ENCODE data around the gene RBPJ.

The RBPJ gene

DNA sequence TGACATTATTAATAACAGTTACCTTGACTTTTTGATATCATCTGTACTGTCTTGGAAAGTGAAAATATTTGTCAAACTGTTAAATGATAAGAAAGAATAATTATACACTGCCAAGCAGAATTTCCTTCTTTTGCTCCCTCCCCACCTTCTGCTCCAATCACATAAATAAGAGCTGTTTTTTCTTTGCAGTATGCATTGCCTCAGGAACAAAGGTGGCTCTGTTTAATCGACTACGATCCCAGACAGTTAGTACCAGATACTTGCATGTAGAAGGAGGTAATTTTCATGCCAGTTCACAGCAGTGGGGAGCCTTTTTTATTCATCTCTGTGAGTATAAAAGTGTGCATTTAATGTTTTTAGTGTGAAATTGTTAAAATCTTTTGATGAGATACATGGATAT is 103.3 kb downstream of the RBPJ start:
- DNase-seq = no peak

DNA sequence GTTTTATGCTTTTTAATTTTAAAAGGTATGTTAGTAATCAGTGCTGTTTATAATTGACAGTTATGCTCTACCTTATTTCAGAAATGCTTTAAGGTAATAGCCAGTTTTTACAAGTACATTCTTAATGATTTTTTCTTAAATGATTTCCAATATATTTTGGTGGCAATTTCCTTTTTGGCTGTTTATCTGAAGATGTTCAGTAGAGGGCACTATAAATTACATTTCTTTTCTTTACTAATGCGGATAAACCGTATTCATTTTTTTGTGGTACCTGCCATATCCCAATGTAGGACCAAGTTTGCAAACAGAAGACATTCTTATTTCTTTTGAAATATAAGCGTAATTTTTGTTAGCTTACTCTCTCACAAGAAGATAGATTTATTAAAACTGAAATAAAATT is 104.0 kb downstream of the RBPJ start:
- DNase-seq = no peak

DNA sequence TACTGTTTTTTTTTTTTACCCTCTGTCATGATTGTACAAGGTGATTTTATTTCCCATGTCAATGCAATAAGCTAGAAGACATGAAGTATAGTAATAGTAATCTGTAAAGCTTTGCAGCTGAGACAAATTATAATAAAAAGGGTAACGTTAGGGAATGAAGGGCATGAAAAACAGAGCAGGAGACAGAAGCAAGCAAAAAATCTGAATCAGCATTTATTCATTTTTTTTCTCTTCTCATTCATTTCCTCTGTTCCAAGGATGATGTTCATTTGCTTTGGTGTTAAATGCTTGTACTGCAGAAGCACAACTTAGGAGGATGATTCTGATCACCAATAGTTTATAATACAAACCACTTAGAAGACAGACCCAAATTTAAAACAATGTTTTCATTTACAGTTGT is 105.1 kb downstream of the RBPJ start:
- DNase-seq = no peak

DNA sequence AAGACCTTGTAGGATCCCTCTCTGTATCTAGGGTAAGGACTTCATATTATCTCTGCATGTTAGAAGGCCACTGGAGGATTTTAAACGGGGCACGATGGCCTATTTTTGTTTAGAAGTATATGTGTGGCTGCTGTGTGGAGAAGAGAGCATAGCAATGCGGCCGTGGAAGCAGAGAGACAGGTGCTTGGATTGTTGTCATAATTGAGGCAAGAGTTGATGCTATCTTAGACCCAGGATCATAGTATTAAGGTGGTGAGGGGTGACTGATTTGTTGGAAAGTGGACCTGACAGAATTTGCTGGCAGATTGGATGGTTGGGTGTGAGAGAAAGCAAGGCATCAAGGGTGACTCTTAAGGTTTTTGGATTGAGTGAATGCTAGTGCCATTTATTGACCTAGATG is 106.1 kb downstream of the RBPJ start:
- no peak for DNase-seq

DNA sequence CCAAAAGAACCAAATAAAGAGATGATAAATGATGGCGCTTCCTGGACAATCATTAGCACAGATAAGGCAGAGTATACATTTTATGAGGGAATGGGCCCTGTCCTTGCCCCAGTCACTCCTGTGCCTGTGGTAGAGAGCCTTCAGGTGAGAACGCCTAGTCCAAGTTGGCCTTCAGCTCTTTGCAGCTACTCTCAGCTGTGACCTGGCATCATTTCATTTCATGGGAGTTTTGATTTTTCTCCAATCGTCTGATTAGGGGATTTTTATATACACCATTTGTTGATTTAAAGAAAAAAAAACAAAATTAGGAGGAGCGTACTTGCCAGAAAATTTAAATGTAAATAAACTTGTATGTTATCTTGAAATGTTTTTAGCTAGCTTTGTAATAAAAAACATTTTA is 109.1 kb downstream of the RBPJ start:
- no peak for DNase-seq

DNA sequence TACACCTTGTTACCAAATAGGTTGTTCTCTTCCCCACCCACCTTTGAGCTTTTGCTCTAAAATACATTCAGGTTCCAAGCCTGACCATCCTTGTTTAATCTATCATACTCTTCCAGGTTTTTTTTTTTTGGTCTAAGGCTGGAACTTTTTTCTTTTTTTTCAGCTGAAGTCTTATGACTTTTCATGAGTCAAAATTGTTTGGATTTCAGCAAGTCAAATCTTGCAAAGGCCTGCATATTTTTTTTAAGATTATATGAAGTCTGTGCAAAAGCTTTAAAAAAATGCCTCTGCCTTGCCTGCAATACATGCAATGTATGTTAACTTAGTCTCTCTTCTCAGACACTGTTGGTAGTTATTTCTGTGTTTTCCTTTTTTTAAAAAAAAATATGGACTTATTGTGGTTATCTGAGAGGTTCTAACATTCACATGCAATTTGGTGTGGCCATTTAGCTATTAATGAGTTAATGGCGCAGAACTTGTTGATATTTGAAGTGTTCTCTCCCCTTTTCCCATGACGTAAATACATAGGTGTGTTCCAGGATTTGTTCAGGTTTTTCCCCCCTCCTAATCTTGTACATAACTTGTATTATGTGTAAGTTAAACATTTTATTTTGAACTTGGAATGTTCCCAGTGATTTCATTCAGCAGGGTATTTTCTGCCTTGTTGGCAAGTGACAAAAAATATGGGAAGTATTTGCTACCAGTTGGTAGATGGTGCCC is 110.8 kb downstream of the RBPJ start:
- DNase-seq = no peak

DNA sequence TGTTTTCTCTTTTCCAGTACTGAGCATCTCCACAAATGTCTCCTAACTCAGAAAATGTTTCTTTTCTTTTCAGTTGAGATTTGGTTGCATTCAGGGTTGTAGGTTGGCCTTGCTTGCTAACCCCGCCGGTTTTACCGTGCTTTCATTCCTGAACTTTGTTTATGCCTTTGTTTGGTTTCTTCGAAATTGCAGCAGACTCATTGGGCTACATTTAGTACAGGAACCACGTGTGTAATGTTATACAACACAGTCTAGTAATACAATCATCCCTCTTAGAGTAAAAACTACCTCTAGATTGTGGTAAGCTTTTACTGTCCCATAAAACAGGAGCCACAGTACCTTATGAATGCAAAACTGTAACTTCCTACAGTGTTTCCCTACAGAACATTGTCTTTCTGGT is 111.6 kb downstream of the RBPJ start:
- no peak for DNase-seq

DNA sequence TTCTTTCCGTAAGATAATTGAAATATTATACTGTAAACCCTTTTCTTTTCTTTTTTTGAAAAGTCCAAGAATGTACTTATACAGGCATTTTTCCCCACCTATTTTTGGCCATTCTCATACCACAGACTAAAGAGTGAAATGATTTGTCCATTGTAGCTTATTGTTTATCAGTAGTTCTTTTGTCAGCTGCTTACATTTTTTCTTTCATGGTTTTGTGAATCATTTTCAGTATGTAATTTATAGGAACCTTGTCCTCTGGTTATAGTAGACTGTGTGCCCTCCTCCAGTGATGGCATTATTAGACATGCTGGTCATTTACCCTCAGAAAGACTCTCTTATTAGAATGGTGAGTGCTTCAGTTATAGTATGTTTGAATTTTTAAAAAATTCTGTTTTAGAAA is 112.7 kb downstream of the RBPJ start:
- no peak for DNase-seq

DNA sequence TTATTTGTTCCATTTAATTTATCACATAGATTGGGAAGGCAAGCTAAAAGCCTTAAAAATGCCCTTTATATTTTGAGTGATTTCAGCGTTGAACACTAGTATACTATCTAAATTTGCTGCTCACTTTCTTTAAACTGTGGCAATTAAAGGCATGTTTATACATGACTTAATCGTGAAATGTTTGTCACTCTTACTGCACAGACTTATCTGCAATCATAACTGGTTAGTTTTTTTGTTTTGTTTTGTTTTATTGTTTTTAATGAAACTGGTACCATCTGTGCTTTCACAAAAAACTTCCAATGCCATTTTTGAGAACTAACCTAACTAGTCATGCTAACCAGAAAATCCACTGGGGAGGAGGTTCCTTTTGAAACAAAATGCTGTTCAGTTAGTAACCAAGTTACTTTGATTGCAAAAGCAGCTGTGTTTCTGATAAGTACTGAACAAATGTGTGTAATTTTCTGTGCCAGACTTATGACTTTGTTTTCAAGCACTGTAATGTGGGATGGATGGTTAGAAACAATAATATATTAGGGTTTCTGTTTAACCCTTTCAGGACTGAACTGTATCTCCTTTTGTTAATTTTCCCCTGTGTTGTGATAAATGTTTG is 113.3 kb downstream of the RBPJ start:
- DNase-seq = no peak

DNA sequence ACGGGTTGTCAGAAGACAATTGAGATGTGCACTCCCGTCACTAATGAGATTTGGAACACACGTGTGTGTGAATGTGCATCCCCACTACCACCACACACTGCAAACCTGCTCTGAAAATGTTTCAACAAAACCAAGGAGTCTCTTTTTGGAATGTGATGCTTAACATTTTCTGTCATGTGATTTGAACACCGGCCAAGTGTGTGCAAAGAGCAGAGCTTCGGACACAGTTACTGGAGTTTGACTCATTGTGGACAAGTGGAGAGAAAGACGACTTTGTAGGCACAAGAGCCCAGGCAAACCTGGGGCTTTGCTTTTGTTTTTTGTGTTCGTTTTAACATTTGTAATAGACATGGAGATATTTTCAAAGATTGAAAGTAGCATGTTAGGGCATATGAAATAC is 120.3 kb downstream of the RBPJ start:
- no peak for DNase-seq

DNA sequence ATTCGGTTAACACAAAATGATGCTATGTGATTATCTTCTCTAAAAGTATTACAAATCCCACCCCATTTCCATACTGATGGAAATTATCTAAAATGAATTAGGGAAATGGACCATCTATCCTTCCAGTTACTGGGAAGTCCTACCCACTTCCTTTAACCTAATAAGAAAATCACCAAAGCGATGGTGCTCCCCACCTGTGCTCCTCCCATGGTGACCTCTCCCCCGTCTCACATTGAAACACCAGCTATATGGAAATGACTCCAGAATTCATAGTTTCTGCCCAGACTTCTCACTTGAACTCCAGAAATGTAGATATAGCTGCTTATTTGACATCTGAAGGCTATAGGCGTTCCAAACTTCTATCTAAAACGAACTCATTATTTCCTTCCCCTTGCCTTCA is 121.0 kb downstream of the RBPJ start:
- DNase-seq = no peak

DNA sequence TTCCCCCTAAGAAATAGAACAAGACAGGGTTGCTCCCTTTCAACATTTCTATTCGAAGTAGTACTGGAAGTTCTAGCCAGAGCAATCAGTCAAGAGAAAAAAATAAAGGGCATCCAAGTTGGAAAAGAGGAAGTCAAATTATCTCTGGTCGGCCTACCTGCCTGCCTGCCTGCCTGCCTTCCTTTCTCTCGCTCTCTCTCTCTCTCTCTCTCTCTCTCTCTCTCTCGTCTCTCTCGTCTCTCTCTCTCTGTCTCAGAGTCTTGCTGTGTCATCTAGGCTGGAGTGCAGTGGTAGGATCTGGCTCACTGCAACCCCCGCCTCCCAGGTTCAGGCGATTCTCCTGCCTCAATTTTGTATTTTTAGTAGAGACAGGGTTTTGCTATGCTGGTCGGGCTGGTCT is 126.6 kb downstream of the RBPJ start:
- no peak for DNase-seq

DNA sequence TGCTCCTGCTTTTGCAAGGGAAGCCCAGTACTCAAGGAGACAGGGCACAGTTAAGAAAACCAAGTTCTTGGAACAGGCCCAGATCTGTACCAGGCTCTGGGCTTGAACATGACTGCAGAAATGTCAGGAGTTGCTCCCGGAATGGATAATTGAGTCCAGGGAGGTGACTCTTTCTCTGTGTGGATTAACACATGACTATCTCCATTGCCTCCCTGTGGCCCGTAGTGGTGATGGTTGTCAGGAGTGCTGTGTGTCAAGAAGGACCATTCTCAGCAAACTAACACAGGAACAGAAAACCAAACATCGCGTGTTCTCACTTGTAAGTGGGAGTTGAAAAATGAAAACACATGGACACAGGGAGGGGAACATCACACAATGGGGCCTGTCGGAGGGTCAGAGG is 129.6 kb downstream of the RBPJ start:
- no peak for DNase-seq

DNA sequence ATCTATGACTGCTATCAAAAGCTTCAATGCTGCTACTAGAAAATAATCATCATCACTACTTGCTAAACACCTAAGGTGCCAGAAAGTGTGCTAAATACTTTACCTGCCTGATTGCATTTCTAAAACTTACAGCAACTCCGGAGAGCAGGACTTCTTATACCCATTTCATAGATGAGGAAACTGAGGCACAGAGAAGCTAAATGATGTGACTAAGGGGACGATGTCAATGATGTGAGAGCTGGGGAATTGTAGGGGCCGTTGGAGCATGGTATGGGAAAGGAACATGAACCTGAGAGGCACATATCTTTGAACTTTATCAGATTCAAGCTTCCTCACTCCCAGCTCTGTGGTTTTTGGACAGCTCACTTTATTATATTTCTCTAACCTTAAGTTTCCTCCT is 130.8 kb downstream of the RBPJ start:
- no peak for DNase-seq

DNA sequence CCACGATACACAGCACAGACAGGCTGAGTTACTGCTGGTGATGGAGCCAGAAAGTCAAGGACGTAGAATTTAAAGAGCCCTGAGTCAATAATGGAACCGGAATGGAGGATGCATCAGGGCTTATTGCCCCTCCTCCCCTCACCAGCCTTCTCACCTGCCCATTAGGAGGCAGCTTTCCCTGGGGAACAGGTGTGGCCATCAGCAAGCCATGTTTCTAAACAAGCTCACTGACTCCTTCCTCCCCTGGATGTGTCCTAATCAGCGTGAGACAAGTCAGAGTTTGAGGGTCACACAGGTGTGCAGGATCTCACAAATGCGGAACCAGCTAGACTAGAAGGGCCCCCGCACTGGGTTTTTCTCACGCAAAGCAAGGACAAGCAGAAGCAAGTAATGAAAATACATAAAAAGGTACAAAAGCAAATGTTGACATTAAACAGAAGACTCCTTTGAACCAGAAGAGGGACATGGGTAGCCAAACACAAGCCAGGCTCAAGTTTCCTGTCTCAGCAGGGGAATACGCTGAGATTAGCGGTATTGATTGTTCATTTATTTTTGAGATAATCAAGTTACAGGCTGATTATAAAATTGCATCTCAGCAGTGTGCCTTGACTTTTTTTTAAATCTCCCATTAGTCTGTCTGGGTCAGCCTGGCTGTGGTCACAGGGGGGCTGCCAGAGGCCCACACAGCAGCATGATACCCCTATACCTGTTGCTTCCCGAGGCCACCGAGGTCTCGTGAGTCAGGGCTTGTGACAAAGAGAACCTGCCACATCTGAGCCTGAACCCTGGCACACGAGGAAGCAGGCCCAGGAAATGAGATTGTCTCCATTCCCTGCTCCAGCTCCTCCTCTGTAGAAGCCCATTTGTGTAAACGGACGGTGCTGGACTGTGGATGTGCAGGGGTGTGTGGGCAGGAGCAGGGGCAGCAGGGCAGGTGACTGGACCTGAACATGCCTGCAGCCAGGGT is 132.0 kb downstream of the RBPJ start:
- no peak for DNase-seq

DNA sequence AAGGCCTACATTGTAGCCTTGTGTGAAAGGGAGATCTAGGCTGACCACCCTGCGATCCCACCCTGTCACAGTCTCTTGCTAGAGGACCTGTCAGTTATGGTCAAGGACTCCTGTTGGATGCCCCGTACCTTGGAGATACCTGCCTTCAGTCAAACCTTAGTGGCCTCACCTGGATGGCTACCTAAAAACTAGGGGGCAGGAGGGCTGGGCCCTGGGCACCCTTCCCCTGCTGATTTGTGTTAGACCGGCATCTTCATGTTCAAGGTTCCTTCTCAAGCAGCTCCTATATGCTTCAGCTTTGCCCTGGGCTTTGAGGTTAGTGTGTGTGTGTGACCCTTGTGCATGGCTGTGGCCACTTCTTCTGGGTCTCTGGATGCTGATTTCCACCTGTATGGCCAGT is 134.1 kb downstream of the RBPJ start:
- DNase-seq = no peak

DNA sequence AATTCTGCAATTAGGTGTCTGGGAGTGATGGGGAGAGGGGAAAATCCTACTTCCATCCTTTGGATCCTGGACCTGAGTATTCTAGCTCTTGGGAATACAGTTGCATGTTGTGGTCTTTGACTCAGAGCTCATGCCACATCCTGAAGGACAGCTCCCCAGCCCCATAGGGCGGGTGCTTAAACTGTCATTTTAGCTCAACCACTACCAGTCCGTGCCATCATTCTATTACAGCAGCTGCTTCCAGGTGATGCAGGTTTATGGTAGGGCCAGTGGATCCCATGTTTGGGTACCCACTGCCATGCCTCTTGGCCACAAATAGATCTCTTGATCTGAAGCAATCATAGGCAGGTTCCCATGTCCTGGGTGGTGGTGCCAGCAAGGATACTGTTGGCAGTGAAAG is 134.8 kb downstream of the RBPJ start:
- no peak for DNase-seq

DNA sequence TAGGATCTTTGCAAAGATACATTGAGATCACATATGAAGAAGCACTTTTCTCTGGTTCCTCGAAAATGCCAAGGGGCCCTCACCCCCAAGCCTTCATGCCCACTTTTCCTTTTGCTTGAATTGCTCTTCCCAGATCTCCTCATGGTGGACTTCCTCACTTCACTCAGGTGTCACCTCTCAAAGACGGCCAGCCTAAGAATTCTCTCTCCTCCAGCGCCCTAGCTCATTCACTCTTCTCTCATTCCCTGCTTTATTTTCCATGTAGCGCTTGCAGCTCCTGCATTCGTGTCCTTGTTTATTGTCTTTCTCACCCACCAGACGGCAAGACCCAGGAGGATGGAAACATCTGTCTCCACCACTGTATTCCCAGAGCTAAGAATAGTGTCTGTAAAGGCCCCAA is 136.6 kb downstream of the RBPJ start:
- no peak for DNase-seq

DNA sequence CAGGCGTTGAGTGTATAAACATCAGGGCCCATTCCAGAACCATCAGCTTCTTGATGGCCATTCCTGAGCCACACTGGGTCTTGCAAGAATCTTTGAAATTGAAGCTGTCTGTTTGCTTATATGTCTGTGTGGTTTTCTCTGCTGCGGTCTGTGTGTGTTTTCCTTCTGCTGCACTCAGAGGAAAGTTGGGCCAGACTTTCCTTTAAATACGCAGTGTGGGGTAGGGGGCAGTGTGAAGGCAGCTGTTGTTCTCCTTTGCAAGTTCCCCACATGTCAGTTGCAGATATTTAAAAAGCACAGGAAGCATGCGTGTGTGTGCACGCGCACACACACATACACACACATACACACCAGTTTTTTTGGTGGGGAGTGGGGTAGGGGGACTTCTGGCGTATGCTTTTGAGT is 137.3 kb downstream of the RBPJ start:
- no peak for DNase-seq

DNA sequence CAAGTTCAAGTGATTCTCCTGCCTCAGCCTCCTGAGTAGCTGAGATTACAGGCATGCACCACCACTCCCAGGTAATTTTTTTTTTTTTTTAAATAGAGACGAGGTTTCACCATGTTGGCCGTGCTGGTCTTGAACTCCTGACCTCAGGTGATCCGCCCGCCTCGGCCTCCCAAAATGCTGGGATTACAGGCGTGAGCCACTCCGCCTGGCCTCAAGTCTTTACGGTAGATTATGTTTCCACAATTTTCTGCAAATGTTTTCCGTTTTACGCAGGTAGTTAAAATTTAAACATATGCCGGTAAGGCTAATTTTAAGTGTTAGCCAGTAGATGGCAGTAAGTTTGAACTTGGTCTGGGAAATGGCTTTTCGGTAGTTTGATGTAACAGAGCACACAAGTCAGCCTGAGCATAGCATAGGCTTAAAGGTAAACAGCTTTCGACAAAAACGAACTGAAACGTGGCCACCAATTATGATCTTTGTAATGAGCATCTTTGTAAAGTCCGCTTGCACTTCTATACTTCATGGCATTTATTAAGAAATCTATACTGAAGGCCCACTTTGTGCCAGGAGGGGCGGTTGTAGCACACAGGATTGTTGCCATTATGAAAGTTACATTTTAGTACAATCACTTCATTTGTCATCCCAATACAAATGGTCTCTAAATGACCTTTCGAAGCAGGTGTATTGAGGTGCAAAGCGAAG is 138.4 kb downstream of the RBPJ start:
- no peak for DNase-seq

DNA sequence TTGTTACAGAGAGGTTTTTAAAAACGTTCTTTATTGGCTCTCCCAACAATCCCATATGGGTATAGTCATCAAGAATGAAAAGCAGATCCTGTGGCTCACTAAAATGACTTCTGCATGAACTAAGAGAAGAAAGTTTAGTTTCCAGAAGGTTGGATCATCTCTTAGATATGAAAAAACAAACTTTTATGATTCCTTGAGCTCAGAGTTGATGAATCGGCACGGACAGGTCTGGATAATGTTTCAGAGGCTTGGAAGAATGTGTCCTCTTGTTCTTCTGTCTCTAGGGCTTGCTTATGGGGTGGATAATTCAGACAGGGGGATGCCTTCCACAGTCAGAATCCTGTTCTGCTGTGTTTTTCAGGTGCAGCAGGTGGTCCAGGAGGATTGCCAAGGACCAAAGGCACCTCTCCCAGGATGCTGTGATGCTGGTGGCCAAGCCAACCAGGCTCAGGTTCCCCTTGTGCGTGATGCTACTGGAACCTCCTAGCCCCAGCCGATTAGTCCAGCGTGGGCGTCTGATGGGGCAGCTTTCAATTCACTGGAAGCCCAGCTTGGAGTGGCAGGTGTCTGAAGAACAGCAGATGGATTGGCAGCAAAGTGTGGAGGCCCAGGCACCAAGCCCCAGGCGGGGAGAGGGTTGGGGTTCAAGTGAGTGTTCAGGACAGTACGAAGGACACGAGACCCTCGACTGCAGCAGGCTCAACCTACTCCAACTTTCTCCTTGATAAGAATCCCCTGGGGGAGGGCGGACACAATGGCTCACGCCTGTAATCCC is 139.1 kb downstream of the RBPJ start:
- DNase-seq = no peak

DNA sequence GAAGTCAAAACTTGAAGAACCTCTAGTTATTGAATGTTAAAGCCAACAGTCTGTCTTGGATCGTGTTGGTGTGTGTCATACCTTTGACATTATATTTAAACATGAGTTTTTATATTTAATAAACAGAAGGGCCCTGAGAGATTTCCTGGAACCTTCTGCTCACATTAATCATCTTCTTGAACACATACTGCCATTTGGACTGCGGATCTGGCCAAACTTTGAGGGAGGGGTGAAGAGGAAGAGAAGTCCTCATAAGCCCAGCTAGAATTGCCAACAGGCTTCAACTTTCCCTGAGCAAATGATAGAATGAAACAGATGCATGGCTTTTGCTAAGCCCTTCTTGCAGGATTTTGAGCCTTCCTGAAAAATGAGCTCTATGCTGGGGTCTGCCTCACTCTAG is 142.1 kb downstream of the RBPJ start:
- DNase-seq = no peak

DNA sequence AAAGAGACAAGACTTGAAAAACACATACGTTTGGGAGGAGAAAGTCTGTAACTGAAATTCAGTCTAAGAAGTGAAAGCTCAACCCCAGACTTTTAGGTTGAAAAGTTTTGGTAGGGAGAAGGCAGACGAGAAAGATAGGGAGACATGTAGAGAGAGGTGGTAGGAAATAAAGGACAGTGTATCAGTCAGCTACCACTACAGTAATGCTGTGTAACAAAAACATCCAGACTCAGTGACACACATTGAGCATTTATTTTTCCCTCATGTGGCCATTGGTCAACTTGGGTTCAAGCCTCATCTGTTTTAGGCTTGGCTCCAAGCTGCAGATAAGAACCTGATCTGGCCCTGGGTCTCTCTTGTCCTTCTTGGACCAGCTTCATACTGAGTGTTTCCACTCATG is 142.6 kb downstream of the RBPJ start:
- no peak for DNase-seq

All from activated CD4-positive, CD25-positive, alpha-beta regulatory T cell treated with anti-CD3 and anti-CD28 coated beads, Interleukin-2, amount 50 U/mL, for 72 hours (primary cell).